HG03558 (cell line): ENCODE measurements around the gene SERPINA9.

Experiments
- ATAC-seq: cut with Tn5 transposase; IDR thresholded peaks from one replicate; pipeline ENCODE4 v1.9.1; 2021; ENCODE audit warnings: moderate number of reproducible peaks; ENCODE audit not compliant: unreplicated experiment; ENCODE audit errors: extremely low read depth

Gene SERPINA9

DNA sequence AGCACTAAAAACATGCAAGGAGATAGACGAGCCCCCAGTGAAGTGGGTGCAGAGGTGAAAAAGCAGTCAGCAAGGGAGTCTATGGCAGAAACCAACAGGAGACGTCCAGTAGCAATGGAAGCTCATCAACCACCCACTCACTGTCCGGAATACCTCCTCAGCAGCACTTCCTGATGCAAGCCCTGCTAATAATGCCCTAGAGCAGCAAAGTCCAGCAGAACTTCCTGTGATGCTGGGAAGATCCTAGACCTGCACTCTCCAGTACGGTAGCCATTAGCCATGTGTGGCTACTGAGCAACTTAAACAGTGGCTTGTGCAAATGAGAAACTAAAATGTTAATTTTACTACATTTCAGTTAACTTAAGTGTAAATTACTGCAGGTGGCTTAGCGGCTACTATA lies 11.0 kb downstream of the SERPINA9 start:
- ATAC-seq, result no peak

DNA sequence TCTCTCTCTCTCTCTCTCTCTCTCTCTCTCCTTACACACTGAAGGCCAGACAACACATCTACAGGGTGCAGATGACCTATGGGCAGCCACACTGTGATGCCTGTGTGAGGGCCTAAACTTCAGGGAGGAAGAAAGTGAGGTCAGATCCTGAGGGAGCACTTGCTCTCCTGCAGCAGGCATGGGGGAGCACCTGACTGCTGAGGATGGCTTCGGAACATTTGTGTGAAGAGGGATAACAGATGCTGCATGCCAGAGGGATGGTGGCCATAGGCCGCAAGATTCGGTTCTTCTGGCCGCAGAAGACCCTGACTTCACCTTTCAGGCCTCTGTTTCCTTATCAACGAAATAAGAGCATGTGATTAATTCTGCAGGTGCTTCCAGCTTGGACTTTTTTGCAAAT lies 11.7 kb downstream of the SERPINA9 start:
- no peak for ATAC-seq

DNA sequence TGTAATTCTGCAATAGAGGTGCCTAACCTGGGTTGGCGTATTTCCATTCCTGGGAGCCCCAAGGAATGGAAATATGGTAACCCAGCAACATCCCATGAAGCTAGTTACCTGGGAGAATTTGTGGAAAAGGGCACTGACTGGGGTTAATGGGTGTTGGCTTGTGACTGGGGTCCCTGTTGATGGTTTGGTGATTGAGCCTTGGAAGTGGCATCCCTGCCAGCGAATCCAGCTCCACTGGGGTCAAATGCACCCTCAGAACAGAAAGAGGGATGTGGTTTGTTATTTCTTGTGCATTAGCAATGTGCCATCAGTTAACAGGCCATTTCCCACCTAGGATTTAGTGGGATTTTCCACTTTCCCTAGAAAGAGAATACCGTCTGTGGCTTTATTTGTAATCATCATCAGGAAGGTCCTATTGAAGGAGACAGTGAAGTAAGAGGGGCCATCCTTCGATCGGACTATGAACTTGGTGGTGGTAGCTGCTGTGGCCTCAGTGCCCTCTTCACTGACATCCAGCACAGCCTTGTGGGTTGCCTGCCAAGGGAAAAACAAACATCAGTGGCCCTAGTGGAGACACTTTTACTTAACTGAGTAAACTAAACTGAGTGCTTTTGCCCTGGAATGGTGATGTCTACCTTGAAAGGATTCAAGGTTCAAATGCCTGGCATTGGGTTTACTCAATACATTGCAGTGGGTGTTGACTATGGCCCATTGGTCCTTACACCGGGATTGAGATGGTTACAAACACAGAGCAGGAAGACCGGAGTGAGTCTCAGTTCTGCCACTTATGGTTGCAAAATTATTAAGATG lies 13.0 kb downstream of the SERPINA9 start:
- ATAC-seq, result no peak

- no peak for ATAC-seq
These were observed 13.8 kb downstream of the SERPINA9 start for GRCh38 chr14:94462219-94462551.

GRCh38 chr14:94461526-94462218 lies 14.3 kb downstream of the SERPINA9 start:
- no peak for ATAC-seq

- ATAC-seq, result no peak
These were observed 15.2 kb downstream of the SERPINA9 start for GRCh38 chr14:94460631-94461416.

DNA sequence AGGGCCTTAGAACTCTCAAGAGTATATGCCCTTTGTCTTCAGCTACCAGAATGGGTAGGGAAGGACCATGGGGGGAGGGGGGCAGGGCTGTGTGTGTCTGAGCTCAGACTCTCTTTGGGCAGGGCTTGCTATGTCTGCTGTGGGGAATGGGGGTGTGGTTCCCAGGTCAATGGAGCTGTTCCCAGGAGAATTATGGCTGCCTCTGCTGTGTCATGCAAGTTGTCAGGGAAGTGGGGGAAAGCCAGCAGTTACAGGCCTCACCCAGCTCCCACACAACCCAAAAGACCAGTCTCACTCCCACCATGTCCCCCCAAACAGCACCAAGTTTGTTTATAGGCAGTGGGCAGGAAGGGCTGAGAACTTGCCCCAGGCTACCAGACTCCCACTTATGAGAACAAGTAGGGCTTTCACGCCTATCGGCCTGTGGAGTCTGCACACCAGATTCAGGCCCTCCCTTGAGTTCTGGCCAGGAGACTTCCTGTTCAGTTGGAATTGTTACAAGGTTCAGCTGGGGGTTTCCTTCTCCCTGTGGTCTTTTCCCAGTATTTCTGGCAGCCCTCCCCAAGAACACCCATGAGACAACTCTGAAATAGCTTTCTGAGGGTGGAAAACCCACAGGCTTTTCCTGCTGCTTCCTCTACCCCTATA lies 17.3 kb downstream of the SERPINA9 start:
- no peak for ATAC-seq

DNA sequence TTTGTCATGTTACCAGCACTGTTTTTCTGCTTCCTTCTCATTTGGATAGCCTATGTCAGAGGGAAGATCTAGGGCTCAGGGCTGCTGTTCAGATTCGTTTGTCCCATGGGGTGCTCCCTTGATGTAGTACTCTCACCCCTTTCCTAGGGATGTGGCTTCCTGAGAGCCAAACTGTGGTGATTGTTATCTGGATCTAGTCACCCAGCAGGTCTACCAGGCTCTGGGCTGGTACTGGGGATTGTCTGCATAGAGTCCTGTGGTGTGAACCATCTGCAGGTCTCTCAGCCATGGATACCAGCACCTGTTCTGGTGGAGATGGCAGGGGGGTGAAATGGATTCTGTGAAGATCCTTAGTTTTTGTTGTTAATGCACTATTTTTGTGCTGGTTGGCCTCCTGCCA lies 17.9 kb downstream of the SERPINA9 start:
- no peak for ATAC-seq

- no peak for ATAC-seq
These were observed 20.1 kb downstream of the SERPINA9 start for GRCh38 chr14:94455928-94456327.

- ATAC-seq, result no peak
These were observed 24.2 kb downstream of the SERPINA9 start for GRCh38 chr14:94451826-94452225.

DNA sequence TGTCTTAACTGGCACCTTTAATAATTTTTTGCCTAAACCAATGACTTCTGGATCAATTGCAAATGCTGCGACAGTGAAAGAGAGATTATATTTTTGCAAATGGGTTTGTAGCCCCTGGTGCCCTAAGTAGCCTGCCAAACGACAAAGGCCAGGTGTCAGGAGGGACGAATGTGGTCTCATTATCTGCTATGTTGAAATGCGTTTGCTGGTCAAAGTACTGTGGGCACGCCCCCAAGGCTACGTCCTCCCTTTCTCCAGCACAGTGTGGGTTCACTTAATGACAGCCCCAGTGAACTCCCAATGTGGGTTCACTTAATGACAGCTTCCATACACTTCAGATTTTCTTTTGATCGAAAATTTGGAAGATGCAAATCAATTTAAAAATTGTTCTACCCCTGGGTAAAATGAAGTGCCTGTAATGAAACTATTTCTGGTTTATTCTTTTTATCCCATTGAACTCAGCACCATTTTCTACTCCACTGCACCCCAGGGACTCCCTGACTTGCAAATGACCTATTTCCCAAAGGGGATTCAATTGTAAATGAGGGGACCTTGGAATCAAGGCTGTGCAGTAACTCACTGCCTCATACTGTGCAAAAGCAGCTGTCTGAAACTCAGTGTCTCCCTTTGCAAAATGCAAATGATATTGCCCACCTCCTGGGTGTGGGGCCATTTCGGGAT lies 24.8 kb downstream of the SERPINA9 start:
- ATAC-seq, result no peak

DNA sequence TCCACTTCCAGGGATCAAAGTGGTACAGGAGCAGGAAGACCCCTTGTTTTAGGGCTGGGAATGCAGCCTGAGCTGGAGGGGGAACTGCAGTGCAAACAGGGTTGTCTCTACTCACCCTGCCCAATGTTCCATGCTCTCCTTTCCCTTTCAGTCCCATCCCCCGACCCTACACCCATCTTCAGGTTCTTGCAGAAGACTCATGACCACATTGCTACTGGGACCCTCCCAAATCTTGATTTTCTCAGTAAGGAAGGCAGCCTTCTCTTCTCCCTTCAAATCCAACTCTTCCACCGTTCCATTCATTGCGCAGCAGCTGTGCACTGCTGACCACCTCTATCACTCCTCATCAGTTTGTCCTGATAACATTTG lies 25.3 kb downstream of the SERPINA9 start:
- no peak for ATAC-seq

- no peak for ATAC-seq
These were observed 26.1 kb downstream of the SERPINA9 start for GRCh38 chr14:94449930-94450329.

- no peak for ATAC-seq
These were observed 27.8 kb downstream of the SERPINA9 start for GRCh38 chr14:94448071-94448808.

DNA sequence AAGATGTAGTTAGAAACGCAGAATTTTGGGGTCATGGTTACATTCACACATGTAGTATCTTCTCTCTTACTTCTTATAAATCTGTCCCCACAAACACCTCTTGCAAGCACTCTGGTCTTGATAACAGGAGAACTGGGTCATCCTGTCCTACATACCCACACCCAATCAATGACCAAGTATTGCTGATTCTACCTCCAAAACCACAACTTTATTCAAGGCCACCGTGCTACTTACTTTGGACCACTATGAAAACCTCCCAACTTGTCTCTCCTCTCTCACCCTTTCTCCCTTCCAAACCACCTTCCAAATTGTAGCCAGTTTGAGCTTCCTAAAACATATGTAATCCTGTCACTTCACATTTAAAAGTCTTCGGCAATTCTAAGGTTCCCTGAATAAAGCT lies 28.8 kb downstream of the SERPINA9 start:
- no peak for ATAC-seq

DNA sequence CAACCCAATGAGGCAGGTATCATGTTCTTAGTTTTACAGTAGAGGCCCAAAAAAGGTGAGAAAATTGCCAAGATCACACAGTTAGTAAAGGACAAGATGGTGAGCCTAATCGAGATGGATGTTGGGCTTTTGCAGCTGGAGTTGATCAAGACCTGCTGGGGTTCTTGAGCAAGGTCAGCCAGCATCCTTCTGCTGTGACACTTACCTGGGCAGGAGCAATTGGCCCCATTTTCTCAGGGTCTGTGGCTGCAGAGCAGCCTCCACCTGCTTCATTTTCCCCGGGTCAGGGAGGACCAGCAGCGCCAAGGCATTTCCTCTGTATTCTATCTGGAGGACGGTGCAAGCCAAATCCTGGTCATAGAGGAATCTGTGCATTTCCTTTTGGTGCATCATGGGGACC lies 29.9 kb downstream of the SERPINA9 start:
- ATAC-seq, result no peak

DNA sequence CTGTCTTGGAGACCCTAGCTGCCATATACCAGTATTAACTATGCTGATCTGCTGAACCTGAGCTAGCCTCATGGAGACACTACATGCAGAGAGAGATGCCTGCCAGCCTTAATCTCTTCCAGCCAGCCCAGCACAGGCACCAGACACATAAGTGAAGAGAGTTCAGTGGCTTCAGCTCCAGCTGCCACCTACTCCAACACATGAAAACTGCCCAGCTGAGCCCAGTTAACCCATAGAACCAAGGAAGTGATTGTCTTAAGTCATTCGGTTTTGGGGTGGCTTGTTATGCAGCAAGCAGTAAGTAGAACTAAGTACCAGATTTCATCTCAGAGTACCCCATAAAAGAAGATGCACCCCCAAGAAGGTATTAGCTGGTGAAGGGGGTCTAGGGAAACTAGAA lies 31.0 kb downstream of the SERPINA9 start:
- ATAC-seq, result no peak

- no peak for ATAC-seq
These were observed 34.3 kb downstream of the SERPINA9 start for GRCh38 chr14:94441531-94442205.

DNA sequence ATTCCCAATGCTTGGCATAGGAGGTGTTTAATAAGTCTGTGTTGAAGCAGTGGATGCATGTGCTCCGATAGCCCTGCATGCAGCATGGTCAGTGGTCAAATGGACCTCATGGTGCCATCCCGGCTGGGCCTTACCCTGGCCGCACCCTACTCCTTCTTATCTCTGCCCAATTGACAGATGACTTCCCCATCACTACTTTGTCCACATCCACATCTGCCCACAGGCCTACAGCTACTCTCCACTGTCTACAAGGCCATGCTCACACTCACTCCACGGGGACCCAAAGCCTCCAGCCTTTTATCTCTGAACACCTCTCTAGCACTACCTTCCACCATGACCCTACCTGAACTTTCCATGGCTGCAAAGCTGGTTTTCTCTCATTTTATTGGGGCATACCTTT lies 34.9 kb downstream of the SERPINA9 start:
- ATAC-seq, result no peak
